Liver (tissue), 9 donors: Measurements from ENCODE around the gene ACKR3. TPM values are rescaled to one million over a fixed set of nuclear protein-coding genes. Genes with fewer than 3 reads are reported as not detected.

ENCODE experiments used
- DNase-seq: peaks from one replicate; pipeline ENCODE4 v3.0.0-alpha.2; 2017; ENCODE audit warnings: low spot score
- H3K27ac ChIP-seq, 2 donors: one replicate each; pipeline ENCODE4 v1.7.0; 2013; ENCODE audit warnings: inconsistent platforms in 2 of 2, low read length in 2 of 2, control low read depth in 1 of 2, low read depth in 1 of 2, mild to moderate bottlenecking in 1 of 2
- H3K27me3 ChIP-seq, 4 donors: one replicate each; pipeline versions ENCODE4 v1.6.1 to v1.7.0; 2013; ENCODE audit warnings: low read length in 3 of 4, inconsistent platforms in 1 of 4, mild to moderate bottlenecking in 1 of 4, moderate library complexity in 1 of 4; ENCODE audit not compliant: control insufficient read depth in 4 of 4, insufficient read depth in 4 of 4
- H3K36me3 ChIP-seq, 4 donors: one replicate each; pipeline versions ENCODE4 v1.6.1 to v1.7.0; 2013; ENCODE audit warnings: low read length in 3 of 4, mild to moderate bottlenecking in 3 of 4, low read depth in 1 of 4, moderate library complexity in 1 of 4; ENCODE audit not compliant: control insufficient read depth in 4 of 4, insufficient read depth in 3 of 4
- H3K4me1 ChIP-seq, 4 donors: one replicate each; pipeline versions ENCODE4 v1.6.1 to v1.7.0; 2013; ENCODE audit warnings: low read length in 3 of 4, mild to moderate bottlenecking in 3 of 4, moderate library complexity in 1 of 4; ENCODE audit not compliant: control insufficient read depth in 4 of 4, insufficient read depth in 4 of 4
- H3K4me3 ChIP-seq, 3 donors: one replicate each; pipeline versions ENCODE4 v1.6.1 to v1.7.0; 2013; ENCODE audit warnings: low read length in 3 of 3, control low read depth in 1 of 3, low read depth in 1 of 3, mild to moderate bottlenecking in 1 of 3
- H3K9ac ChIP-seq, 2 donors: one replicate each; pipeline ENCODE4 v1.7.0; 2013; ENCODE audit warnings: low read length in 2 of 2, mild to moderate bottlenecking in 2 of 2, moderate library complexity in 2 of 2, control low read depth in 1 of 2, low read depth in 1 of 2
- H3K9me3 ChIP-seq, 4 donors: one replicate each; pipeline versions ENCODE4 v1.6.1 to v1.7.0; 2013; ENCODE audit warnings: low read length in 3 of 4; ENCODE audit not compliant: control insufficient read depth in 4 of 4
- EGR1 ChIP-seq, 2 donors: IDR thresholded peaks; 2 replicates each; pipeline ENCODE4 v1.6.1; 2016 to 2018; ENCODE audit warnings: antibody characterized with exemption in 2 of 2, low read depth in 2 of 2
- FOXA2 ChIP-seq: IDR thresholded peaks from 2 replicates; pipeline ENCODE4 v1.6.1; 2016; ENCODE audit warnings: antibody characterized with exemption
- GABPA ChIP-seq, 2 donors: IDR thresholded peaks in 1 of 2; conservative IDR thresholded peaks in 1 of 2; 2 replicates each; pipeline ENCODE4 v1.6.1; 2016; ENCODE audit warnings: antibody characterized with exemption in 2 of 2, mild to moderate bottlenecking in 1 of 2, moderate library complexity in 1 of 2
- HNF4A ChIP-seq, 2 donors: conservative IDR thresholded peaks; 2 replicates each; pipeline ENCODE4 v1.6.1; 2016; ENCODE audit warnings: antibody characterized with exemption in 2 of 2, mild to moderate bottlenecking in 2 of 2
- HNF4G ChIP-seq: IDR thresholded peaks from 2 replicates; pipeline ENCODE4 v1.6.1; 2016; ENCODE audit warnings: antibody characterized with exemption
- JUND ChIP-seq, 2 donors: IDR thresholded peaks; 2 replicates each; pipeline ENCODE4 v1.6.1; 2016; ENCODE audit warnings: antibody characterized with exemption in 2 of 2
- NR2F2 ChIP-seq: IDR thresholded peaks from 2 replicates; pipeline ENCODE4 v1.6.1; 2016; ENCODE audit warnings: antibody characterized with exemption
- RAD21 ChIP-seq, 2 donors: IDR thresholded peaks; 2 replicates each; pipeline ENCODE4 v1.6.1; 2016; ENCODE audit warnings: antibody characterized with exemption in 2 of 2, mild to moderate bottlenecking in 2 of 2
- RXRA ChIP-seq, 2 donors: IDR thresholded peaks; 2 replicates each; pipeline ENCODE4 v1.6.1; 2017 to 2018; ENCODE audit warnings: antibody characterized with exemption in 2 of 2, mild to moderate bottlenecking in 1 of 2
- SP1 ChIP-seq: IDR thresholded peaks from 2 replicates; pipeline ENCODE4 v1.6.1; 2018; ENCODE audit warnings: antibody characterized with exemption, mild to moderate bottlenecking
- TAF1 ChIP-seq: conservative IDR thresholded peaks from 2 replicates; pipeline ENCODE4 v1.6.1; 2016; ENCODE audit warnings: antibody characterized with exemption, mild to moderate bottlenecking
- WGBS: extraction: QIAGEN DNeasy Blood & Tissue Kit; methylation state at CpG from one replicate; pipeline ENCODE4 v1.1.7; 2013; 5-methylcytosine and 5-hydroxymethylcytosine counted together
- polyA plus RNA-seq, 2 donors: library from polyadenylated mRNA; stranded (reverse) in 1 of 2; unstranded in 1 of 2; fragments of 200-250 nt in 1 of 2; fragments of >200 nt in 1 of 2; fragmentation: Nextera tagmentation in 1 of 2; extraction: Ambion mirVana in 1 of 2; gene quantifications; one replicate each; pipeline versions ENCODE4 v1.2.1 to v1.2.3, GENCODE V29; 2013 to 2015
- total RNA-seq, 2 donors: library from RNA; depleted of rRNA; stranded (reverse); fragments of >200 nt; gene quantifications; one replicate each; pipeline ENCODE4 v1.2.3, GENCODE V29; 2014
- TF ChIP-seq, protein P1 (sequence below): IDR thresholded peaks from 2 replicates; pipeline ENCODE4 v1.6.1; 2016; ENCODE audit warnings: antibody characterized with exemption
- TF ChIP-seq, protein P2 (sequence below): IDR thresholded peaks from 2 replicates; pipeline ENCODE4 v1.6.1; 2016; ENCODE audit warnings: antibody characterized with exemption
- TF ChIP-seq, protein P3 (sequence below): IDR thresholded peaks from 2 replicates; pipeline ENCODE4 v1.6.1; 2016; ENCODE audit warnings: antibody characterized with exemption
- TF ChIP-seq, protein P4 (sequence below): IDR thresholded peaks from 2 replicates; pipeline ENCODE4 v1.6.1; 2016; ENCODE audit warnings: antibody characterized with exemption, mild to moderate bottlenecking
- donor health status: healthy.
- donor health status: healthy.
- donor health status: healthy.
- donor health status: healthy.
- donor health status: healthy.

ACKR3 gene
- total and polyA plus RNA-seq, 4 donors, result 1.6 to 6.0 (median 3.0) TPM

DNA sequence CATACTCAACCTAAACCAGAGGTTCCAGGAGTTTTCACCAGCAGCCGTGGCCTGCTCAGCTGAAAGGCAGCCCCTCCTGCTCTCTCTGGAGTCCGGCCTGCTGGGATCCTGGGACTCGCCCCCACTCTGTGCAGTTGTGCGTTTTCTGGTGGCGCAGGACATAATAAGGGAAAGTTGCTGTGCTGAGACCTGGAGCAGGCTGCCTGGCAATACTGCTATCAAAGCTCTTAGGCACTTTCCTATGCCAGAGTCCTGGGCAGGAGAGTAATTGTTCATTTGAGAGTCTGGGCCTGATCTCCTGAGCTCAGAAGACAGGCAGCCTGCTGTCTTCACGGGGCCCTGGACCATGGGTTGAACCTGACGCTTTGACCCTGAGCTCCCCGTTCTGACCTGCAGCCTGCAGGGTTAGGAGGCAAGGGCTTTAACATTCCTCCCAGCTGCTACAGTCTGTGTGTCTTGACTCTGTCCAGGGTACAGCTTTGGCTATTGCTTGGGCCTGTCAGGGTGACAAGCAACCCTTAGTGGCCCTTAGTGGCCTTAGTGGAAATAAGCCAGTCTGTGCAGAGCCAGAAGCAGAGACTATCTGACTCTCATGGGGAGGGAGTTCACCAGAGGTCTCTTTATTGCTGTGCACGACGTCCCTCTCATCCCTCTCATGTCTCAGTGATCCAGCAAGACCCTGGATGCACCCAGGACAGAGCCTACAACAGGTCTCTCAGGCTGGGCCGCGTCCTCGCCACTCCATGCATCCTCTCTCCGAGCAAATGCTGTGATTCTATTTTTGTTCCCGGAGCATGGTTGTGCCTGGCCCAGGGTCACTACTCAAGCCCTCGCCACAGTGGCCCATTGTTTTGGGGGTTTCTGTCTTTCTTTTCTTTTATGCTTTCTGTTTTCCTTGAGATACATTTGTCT, 60.6 kb downstream of the ACKR3 start:
- Histone ChIP-seq H3K36me3 (no peaks in the 10 kb centered on the region), H3K4me1 (no peaks in the 10 kb centered on the region), H3K27ac (no peak overlapping the region), H3K27me3 (no peaks in the 10 kb centered on the region), H3K4me3 (no peak overlapping the region), H3K9ac (no peak overlapping the region), H3K9me3 (no peaks in the 10 kb centered on the region)
- TF ChIP-seq JUND (IDR thresholded peaks at IDR 0.05) (no peak), SP1 (peak; percentile 38), FOXA2 (no peak), HNF4G (no peak), NR2F2 (peak; percentile 99), RXRA (IDR thresholded peaks at IDR 0.05) (peak; percentile 60 to 71), RAD21 (IDR thresholded peaks at IDR 0.05) (peak in 1 of 2 donors; percentile 26)
- no peak for DNase-seq
- WGBS, result 86% methylated on average over 16 of the region's 16 CpGs

DNA sequence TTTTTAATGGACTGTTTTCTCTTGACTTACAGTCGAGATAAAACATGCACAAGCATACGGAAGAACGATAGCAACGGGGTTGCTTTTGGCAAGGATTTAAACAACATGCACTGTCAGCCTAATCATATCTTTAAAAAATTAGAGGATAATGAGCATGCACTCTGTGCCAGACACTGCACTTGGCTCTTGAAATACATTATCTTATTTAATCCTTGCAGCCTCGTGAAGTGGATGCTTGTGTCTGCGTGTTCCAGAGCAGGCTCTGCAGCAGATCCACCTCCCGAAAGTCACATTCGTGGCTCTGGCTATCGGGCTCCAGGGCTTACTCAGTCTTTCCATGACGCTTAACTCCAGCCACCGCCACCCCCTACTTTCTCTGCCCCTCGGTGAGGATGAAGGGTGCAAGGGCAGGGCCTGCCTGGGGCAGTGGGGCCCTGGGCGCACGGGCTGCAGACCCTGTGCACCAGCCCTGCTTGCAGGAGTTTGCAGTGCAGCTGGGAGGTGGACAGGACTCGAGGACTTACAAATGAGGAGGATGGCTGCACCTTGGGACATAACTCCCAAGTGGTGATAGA, 61.7 kb downstream of the ACKR3 start:
- 80% methylated on average over 15 of the region's 15 CpGs for WGBS

DNA sequence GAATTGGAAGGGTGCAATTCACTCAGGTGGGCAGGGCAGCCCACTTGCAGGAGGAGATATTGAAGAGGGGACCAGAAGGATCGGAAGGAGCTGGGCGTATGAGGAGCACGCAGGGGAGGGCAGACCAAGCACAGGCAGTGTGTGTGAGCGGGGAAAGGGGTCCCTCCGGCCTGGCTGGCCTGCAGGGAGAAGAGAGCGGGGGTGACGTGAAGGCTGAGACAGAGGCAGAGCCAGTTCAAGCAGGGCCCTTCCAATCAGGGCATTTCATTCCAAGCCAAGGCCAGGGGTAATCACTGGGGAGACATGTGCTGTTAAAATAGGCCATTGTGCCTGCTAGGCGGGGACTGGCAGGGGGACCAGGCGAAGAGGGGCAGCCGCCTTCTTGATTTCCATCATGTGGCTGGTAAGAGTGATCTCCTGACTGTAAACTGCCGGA, 62.2 kb downstream of the ACKR3 start:
- Histone ChIP-seq H3K27ac (peak overlapping the region in 1 of 2 donors; percentile 35), H3K36me3 (no peaks in the 10 kb centered on the region), H3K9me3 (no peaks in the 10 kb centered on the region), H3K4me3 (no peak overlapping the region), H3K27me3 (no peaks in the 10 kb centered on the region), H3K4me1 (no peaks in the 10 kb centered on the region), H3K9ac (no peak overlapping the region)
- 95% methylated on average over 11 of the region's 11 CpGs for WGBS
- no peak for DNase-seq
- TF ChIP-seq JUND (IDR thresholded peaks at IDR 0.05) (no peak), HNF4G (no peak), HNF4A (conservative IDR thresholded peaks at IDR 0.05) (no peak), NR2F2 (no peak), TAF1 (no peak), GABPA (IDR thresholded peaks at IDR 0.05 in 1 of 2, conservative IDR thresholded peaks at IDR 0.05 in 1 of 2) (no peak), RXRA (IDR thresholded peaks at IDR 0.05) (no peak), FOXA2 (no peak)
- TF ChIP-seq, protein P1, sequence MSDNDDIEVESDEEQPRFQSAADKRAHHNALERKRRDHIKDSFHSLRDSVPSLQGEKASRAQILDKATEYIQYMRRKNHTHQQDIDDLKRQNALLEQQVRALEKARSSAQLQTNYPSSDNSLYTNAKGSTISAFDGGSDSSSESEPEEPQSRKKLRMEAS, result no peak
- TF ChIP-seq, protein P2, sequence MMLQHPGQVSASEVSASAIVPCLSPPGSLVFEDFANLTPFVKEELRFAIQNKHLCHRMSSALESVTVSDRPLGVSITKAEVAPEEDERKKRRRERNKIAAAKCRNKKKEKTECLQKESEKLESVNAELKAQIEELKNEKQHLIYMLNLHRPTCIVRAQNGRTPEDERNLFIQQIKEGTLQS, result no peak
- TF ChIP-seq, protein P3, sequence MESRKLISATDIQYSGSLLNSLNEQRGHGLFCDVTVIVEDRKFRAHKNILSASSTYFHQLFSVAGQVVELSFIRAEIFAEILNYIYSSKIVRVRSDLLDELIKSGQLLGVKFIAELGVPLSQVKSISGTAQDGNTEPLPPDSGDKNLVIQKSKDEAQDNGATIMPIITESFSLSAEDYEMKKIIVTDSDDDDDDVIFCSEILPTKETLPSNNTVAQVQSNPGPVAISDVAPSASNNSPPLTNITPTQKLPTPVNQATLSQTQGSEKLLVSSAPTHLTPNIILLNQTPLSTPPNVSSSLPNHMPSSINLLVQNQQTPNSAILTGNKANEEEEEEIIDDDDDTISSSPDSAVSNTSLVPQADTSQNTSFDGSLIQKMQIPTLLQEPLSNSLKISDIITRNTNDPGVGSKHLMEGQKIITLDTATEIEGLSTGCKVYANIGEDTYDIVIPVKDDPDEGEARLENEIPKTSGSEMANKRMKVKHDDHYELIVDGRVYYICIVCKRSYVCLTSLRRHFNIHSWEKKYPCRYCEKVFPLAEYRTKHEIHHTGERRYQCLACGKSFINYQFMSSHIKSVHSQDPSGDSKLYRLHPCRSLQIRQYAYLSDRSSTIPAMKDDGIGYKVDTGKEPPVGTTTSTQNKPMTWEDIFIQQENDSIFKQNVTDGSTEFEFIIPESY, result no peak

More for the DNA sequence above, 61.7 kb downstream of the ACKR3 start:
- TF ChIP-seq RAD21 (IDR thresholded peaks at IDR 0.05), result no peak
- peak in 1 of 2 donors; percentile 20 for TF ChIP-seq RXRA (IDR thresholded peaks at IDR 0.05)
- peak; percentile 23 for TF ChIP-seq NR2F2
- no peak for TF ChIP-seq SP1
- peak in 1 of 2 donors; percentile 62 for TF ChIP-seq JUND (IDR thresholded peaks at IDR 0.05)
- TF ChIP-seq, protein P4, sequence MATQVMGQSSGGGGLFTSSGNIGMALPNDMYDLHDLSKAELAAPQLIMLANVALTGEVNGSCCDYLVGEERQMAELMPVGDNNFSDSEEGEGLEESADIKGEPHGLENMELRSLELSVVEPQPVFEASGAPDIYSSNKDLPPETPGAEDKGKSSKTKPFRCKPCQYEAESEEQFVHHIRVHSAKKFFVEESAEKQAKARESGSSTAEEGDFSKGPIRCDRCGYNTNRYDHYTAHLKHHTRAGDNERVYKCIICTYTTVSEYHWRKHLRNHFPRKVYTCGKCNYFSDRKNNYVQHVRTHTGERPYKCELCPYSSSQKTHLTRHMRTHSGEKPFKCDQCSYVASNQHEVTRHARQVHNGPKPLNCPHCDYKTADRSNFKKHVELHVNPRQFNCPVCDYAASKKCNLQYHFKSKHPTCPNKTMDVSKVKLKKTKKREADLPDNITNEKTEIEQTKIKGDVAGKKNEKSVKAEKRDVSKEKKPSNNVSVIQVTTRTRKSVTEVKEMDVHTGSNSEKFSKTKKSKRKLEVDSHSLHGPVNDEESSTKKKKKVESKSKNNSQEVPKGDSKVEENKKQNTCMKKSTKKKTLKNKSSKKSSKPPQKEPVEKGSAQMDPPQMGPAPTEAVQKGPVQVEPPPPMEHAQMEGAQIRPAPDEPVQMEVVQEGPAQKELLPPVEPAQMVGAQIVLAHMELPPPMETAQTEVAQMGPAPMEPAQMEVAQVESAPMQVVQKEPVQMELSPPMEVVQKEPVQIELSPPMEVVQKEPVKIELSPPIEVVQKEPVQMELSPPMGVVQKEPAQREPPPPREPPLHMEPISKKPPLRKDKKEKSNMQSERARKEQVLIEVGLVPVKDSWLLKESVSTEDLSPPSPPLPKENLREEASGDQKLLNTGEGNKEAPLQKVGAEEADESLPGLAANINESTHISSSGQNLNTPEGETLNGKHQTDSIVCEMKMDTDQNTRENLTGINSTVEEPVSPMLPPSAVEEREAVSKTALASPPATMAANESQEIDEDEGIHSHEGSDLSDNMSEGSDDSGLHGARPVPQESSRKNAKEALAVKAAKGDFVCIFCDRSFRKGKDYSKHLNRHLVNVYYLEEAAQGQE, result no peak
- no peak for TF ChIP-seq EGR1 (IDR thresholded peaks at IDR 0.05; ENCODE audit: low read depth in 2 of 2)
- Histone ChIP-seq H3K36me3 (no peaks in the 10 kb centered on the region), H3K27ac (peak overlapping the region in 1 of 2 donors; percentile 35), H3K27me3 (no peaks in the 10 kb centered on the region), H3K9me3 (no peaks in the 10 kb centered on the region), H3K9ac (no peak overlapping the region), H3K4me1 (no peaks in the 10 kb centered on the region), H3K4me3 (no peak overlapping the region)
- no peak for DNase-seq
